IPS-20b (cell line): ENCODE data around the gene SLC26A9.

Experiments
- H3K27ac ChIP-seq: one replicate; pipeline ENCODE4 v1.5.1; 2013; ENCODE audit warnings: low read length
- H3K27me3 ChIP-seq: 2 replicates; pipeline ENCODE4 v1.6.1; 2013; ENCODE audit warnings: mild to moderate bottlenecking, low read length, inconsistent platforms; ENCODE audit not compliant: insufficient read depth
- H3K36me3 ChIP-seq: 2 replicates; pipeline ENCODE4 v1.6.1; 2013; ENCODE audit warnings: low read depth, mild to moderate bottlenecking, inconsistent platforms, low read length, moderate library complexity; ENCODE audit not compliant: insufficient read depth
- H3K4me1 ChIP-seq: 2 replicates; pipeline ENCODE4 v1.6.1; 2013; ENCODE audit warnings: mild to moderate bottlenecking, control low read depth, inconsistent platforms, low read length, moderate library complexity; ENCODE audit not compliant: insufficient read depth
- H3K4me3 ChIP-seq: 2 replicates; pipeline ENCODE4 v1.5.1; 2013; ENCODE audit warnings: mild to moderate bottlenecking, low read length, inconsistent platforms
- H3K9ac ChIP-seq: 2 replicates; pipeline ENCODE4 v1.6.1; 2013; ENCODE audit warnings: low read depth, mild to moderate bottlenecking, inconsistent platforms, low read length, moderate library complexity
- H3K9me3 ChIP-seq: 2 replicates; pipeline ENCODE4 v1.6.1; 2013; ENCODE audit warnings: mild to moderate bottlenecking, low read depth, low read length, inconsistent platforms; ENCODE audit not compliant: insufficient read depth

SLC26A9 gene

DNA sequence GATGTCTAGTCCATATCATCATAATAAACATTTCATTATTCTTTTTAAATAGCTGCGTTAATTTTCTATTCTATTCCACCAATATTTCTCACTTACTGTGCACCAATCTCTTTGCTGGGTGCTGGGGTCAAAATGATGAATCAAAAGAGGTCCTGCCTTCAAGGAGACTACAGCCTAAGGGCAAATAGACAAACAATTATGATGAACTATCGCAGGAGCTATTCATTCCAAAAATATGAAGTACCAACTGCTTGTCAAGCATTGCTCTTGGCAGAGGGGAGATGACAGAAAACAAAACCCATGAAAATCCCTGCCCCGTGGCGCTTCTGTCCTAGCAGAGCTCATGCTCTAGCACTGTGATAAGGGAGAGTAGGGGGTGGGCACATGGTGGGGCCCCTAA, 28.8 kb upstream of the SLC26A9 start:
- H3K27ac ChIP-seq = no peak overlapping the region
- no peaks in the 10 kb centered on the region for H3K36me3 ChIP-seq
- H3K27me3 ChIP-seq = no peaks in the 10 kb centered on the region
- 0 out of 2 replicates have a peak, but pooled peaks cover 3% of the 10 kb centered on the region for H3K4me1 ChIP-seq
- no peak overlapping the region for H3K4me3 ChIP-seq
- H3K9ac ChIP-seq = no peak overlapping the region
- no peaks in the 10 kb centered on the region for H3K9me3 ChIP-seq

DNA sequence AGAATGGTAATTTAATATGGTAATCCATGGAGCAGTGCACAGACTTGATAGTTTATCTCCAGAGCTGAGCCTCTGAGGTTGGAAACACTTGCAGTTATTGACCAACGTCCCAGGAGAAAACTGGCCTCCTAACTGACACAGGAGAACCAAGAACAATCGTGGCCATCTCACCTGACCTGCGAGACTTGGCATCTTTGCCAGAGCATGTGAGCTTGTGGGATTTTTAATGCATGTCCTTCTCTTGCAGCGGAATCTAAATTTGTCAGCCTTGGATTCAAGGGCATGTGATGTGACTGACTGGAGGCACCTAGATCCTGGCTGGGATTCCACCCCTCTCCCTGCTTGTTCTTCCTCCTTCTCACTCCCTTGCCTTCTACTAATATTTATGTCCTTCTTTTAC, 27.8 kb upstream of the SLC26A9 start:
- Histone ChIP-seq H3K9me3 (no peaks in the 10 kb centered on the region), H3K27ac (no peak overlapping the region), H3K36me3 (no peaks in the 10 kb centered on the region), H3K4me3 (no peak overlapping the region), H3K27me3 (no peaks in the 10 kb centered on the region), H3K9ac (no peak overlapping the region), H3K4me1 (no peaks in the 10 kb centered on the region)

DNA sequence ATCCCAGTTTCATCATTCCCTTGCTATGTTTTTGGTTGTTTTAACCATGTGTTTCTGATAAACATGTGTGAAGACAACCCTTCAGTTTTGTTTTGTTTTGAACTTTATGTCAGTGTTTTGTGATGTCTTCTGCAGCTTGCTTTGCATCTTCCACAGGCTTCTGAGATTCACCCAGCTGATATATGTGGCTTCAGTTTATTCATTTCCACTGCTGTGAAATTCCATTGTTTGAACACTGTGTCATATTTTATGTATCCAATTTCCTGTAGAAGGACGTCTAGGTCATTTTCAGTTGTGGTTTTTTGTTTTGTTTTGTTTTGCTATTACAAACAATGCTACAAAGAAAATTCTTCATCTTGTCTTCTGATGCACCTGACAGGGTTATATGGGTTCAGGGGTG, 27.2 kb upstream of the SLC26A9 start:
- H3K27me3 ChIP-seq = no peaks in the 10 kb centered on the region
- no peak overlapping the region for H3K9ac ChIP-seq
- no peaks in the 10 kb centered on the region for H3K4me1 ChIP-seq
- H3K4me3 ChIP-seq = no peak overlapping the region
- H3K9me3 ChIP-seq = no peaks in the 10 kb centered on the region
- no peaks in the 10 kb centered on the region for H3K36me3 ChIP-seq
- H3K27ac ChIP-seq = no peak overlapping the region

DNA sequence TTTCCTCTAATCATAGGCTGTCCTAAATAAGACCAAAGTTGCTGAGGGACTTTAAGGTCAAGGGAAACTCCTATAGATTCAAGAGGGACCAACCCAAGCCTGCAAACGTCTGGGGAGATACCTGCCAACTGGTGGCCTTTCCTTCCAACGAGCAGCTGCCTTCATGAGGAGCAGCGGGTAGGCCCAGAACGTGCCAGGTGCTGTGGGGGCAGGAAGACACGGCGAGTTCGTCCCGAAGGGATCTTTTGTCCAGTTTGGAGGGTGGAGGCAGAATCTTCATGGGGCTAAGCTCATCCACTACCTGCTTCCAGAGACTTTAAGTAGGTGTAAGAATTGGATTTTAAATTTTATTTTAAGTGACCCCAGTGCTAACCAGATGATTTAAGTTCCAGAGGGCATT, 26.0 kb upstream of the SLC26A9 start:
- Histone ChIP-seq H3K36me3 (no peaks in the 10 kb centered on the region), H3K27me3 (no peaks in the 10 kb centered on the region), H3K9me3 (no peaks in the 10 kb centered on the region), H3K27ac (no peak overlapping the region), H3K4me3 (no peak overlapping the region), H3K9ac (no peak overlapping the region), H3K4me1 (no peaks in the 10 kb centered on the region; the same call in 1 of the 2 replicates)

DNA sequence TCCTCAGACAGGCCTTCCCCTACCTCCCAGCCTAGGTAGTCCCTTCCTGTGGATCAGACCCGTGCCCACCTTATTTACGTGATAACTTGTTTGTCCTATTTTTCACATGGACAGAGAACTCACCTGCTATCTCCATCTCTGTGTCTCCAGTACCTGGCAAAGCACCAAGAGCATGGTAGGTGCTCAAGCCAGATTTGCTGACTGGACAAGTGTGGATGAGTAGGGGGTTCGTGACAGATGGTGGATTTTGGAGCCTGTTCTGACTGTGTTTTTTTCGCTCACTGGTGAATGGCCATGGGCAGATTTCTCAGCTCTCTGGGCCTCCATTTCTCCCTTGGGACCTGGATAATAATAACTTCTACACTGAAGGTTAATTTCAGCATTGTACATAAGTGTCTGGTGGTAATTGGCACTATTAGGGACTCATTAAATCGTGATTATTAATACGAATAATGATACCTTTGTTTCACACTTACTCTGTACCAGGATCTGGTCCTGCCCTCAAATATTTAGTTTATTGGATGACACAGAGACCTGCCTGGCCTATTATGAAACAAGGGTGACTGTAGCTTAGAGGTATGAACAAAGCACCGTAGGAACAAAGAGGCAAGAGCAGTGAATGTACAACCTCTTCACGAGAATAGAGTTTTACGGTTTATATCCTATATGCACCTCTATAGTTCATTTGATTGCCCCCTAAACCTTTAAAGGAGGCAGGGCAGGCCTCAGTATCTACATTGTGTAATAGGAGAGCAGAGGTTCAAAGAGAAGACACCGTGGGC, 24.5 kb upstream of the SLC26A9 start:
- Histone ChIP-seq H3K9ac (no peak overlapping the region), H3K36me3 (no peaks in the 10 kb centered on the region), H3K27me3 (no peaks in the 10 kb centered on the region), H3K27ac (no peak overlapping the region), H3K4me1 (no peaks in the 10 kb centered on the region; the same call in 1 of the 2 replicates), H3K9me3 (no peaks in the 10 kb centered on the region), H3K4me3 (no peak overlapping the region)

DNA sequence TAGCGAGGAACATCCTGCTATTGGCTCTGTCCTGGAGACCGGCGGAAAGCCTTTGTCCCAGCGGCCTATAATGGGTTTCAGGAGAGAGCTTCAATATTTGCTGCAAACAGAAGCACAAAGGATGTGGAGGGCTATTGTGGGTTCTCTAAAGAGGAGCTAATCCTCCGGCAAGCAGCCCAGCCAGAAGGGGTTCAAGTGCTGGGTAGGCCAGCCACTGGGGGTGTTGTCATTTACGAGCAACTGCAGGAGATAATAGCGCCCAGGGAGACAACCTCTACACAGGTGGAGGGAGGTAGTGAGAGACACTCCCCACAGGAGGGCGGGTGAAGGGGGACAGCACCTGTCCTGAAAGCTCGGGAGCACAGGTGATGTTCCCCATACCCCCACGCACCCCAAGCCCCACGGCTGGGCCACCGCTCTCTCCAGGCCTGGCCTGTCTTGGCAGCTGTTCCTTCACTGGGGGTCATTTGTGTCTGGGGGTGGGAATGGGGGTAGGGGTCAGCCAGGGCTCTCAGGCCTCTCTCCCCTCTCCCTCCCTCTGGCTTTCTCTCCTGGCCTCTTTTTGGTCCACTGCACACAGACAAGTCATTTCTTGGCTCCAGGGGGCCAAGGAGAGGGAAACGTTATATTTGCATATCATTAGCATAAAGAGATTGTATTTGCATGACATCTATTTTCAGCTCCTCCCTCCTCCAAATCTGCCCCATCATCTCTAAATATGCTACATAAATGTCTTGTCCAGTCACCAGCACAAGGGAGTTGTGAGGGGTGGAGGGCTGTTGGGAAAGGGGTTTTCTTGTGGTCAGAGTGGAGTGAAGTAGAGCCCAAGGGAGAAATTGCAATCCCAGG, 22.0 kb upstream of the SLC26A9 start:
- Histone ChIP-seq H3K4me3 (no peak overlapping the region), H3K9me3 (no peaks in the 10 kb centered on the region), H3K4me1 (no peaks in the 10 kb centered on the region; the same call in 1 of the 2 replicates), H3K36me3 (no peaks in the 10 kb centered on the region), H3K27me3 (no peaks in the 10 kb centered on the region; the same call in 1 of the 2 replicates), H3K9ac (no peak overlapping the region), H3K27ac (no peak overlapping the region)

DNA sequence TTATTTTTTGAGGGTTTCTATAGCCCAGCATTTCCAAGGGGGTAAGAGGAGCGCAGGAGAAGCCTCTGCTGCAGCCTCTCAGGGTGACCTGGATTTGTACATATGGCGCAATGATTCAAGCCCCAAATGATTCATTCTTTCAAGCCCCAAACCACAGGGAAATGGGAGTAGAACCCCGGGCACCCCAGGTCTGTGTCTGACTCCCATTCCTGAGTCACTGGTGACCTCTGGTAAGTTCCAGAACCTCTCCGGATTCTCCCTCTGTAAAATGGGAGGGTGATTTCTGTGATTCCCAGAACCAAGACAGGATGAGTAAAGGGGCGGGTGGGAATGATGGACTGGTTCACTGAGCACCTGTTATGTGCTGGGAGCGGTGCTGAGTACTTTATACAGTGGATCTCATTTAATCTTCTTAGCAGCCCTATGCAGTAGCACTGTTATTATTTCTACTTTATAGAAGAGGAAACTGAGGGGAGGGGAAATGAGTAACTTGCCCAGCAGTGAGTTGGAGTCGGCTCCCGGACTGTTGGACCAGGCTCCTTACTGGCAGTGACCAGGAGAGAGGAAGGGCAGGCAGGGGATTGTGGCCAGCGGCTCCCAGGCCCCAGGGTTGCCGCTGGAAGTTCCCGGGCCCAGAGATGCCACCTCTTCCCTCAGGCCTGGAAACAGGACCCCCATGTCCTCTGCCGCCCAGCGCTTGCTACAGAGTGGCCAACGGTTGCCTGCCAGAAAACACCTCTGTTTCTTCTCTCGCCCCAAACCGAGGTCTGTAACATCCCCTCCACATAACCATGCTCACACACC, 20.3 kb upstream of the SLC26A9 start:
- Histone ChIP-seq H3K27me3 (no peaks in the 10 kb centered on the region; the same call in 1 of the 2 replicates), H3K4me3 (no peak overlapping the region), H3K36me3 (no peaks in the 10 kb centered on the region), H3K9ac (no peak overlapping the region), H3K27ac (no peak overlapping the region), H3K9me3 (no peaks in the 10 kb centered on the region), H3K4me1 (no peaks in the 10 kb centered on the region; the same call in 1 of the 2 replicates)

DNA sequence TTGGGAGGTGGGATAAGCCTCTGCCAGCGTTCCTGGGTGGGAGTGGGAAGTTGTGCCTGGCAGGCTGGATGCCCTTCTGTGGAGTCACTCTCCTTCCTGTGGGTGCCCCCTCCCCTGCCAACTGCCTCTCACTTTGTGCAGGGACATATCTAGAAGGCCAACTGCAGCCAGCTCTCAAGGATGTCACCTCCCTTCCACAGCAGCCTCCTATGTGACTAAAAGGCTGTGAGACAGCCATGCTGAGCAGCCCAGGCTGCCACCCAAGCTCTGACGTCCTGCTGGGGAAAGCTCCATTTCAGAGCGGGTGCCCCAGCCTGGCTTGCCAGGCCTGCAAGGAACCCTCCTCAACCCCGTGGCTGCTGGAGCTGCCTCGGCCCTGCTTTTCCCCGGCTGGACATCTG, 19.6 kb upstream of the SLC26A9 start:
- Histone ChIP-seq H3K4me1 (no peaks in the 10 kb centered on the region; the same call in 1 of the 2 replicates), H3K9me3 (no peaks in the 10 kb centered on the region), H3K27me3 (no peaks in the 10 kb centered on the region; the same call in 1 of the 2 replicates), H3K27ac (no peak overlapping the region), H3K4me3 (no peak overlapping the region), H3K36me3 (no peaks in the 10 kb centered on the region), H3K9ac (no peak overlapping the region)

DNA sequence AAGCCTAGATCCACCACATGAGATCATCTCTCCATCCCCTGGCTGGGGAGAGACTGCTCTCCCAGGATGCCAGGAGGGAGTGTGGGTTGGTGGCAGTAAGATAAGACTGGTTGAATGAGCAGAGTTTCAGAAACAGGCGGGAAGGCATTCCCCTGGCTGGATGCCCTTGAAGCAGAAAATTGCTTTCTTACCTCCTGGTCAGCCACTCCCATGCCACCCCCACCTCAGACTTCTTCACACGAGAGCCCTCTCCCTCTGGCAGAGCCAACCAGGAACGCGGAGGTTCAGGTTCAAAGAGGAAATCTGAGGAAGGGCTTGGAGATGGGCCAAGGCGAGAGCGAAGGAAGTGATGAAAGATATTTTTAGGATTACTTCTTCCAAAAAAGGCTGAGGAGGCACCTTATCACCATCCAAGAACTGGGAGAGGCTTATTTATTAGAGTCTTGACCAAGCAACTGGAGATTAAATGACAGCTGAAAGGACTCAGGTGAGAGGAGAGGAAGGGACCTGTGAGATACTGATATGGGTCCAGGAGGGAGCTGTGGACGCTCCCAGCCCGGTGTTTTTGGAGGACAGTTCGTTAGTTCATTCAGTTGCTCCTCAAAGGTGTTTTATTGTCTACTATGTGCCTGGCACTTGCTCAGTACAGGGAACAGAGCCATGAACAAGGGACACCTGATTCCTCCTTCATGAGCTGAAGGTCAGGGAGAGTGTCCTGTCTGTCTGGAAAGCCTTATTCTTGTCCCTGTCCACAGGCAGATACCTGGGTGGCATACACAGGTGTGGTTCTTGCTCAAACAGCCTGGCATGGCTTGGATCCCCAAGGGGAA, 18.9 kb upstream of the SLC26A9 start:
- H3K27ac ChIP-seq = no peak overlapping the region
- no peak overlapping the region for H3K9ac ChIP-seq

DNA sequence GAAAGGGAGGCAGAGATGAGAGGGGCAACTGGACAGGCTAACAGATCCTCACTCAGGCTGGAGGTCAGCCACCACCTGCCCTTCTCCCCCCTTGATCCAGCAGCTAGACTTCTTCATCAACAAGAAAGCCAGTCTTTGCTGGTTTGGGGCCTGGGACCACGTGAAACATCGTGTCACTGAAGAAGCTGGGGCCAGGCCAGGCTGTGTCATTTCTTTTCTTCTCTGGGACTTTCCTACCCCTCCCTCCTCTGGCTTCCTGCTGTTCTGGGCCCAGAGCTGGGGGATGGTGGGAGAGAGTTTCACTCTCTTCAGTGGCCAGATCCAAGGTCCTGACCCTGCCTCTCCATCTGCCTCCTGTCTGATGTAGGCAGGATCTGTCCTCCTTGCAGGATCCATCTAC, 18.1 kb upstream of the SLC26A9 start:
- Histone ChIP-seq H3K27ac (no peak overlapping the region), H3K36me3 (no peaks in the 10 kb centered on the region), H3K4me3 (no peak overlapping the region), H3K4me1 (no peaks in the 10 kb centered on the region; the same call in 1 of the 2 replicates), H3K27me3 (no peaks in the 10 kb centered on the region; the same call in 1 of the 2 replicates), H3K9ac (no peak overlapping the region), H3K9me3 (no peaks in the 10 kb centered on the region)

More for the DNA sequence above, 18.9 kb upstream of the SLC26A9 start:
- Histone ChIP-seq H3K27me3 (no peaks in the 10 kb centered on the region; the same call in 1 of the 2 replicates), H3K36me3 (no peaks in the 10 kb centered on the region), H3K9me3 (no peaks in the 10 kb centered on the region), H3K4me1 (no peaks in the 10 kb centered on the region; the same call in 1 of the 2 replicates), H3K4me3 (no peak overlapping the region)
